IPS DF 4.7 (cell line): ENCODE results near the gene USH1C.

Experiments used
- DNase-seq: peaks from one replicate; pipeline ENCODE4 v3.0.0-alpha.2; 2013; ENCODE audit warnings: low spot score; ENCODE audit errors: extremely low read depth

The USH1C gene

GRCh38 chr11:17550450-17551346 lies 6.5 kb upstream of the USH1C start:
- DNase-seq, result no peak

- no peak for DNase-seq
Measured at GRCh38 chr11:17548444-17548843, 4.2 kb upstream of the USH1C start.

GRCh38 chr11:17547932-17548331 lies 3.7 kb upstream of the USH1C start:
- no peak for DNase-seq

GRCh38 chr11:17547051-17547577 lies 2.9 kb upstream of the USH1C start, which contains the start of gene OTOG:
TSS of gene OTOG (plus strand) at chr11:17547259. CDS start at chr11:17547373, 114 bp downstream.
- peak; percentile 66 for DNase-seq

GRCh38 chr11:17546240-17546639 lies 2.0 kb upstream of the USH1C start:
- DNase-seq, result no peak

- DNase-seq, result no peak
Measured at GRCh38 chr11:17543574-17544180, 539 bp downstream of the USH1C start.

GRCh38 chr11:17543041-17543440 lies 1.2 kb downstream of the USH1C start:
- no peak for DNase-seq

- no peak for DNase-seq
Measured at GRCh38 chr11:17542249-17542648, 2.0 kb downstream of the USH1C start.

GRCh38 chr11:17541330-17541885 lies 2.8 kb downstream of the USH1C start:
- no peak for DNase-seq

- DNase-seq, result no peak
Measured at GRCh38 chr11:17540807-17541206, 3.4 kb downstream of the USH1C start.

- DNase-seq, result no peak
Measured at GRCh38 chr11:17538731-17539130, 5.5 kb downstream of the USH1C start.

GRCh38 chr11:17538054-17538453 lies 6.2 kb downstream of the USH1C start:
- DNase-seq, result no peak

- DNase-seq, result no peak
Measured at GRCh38 chr11:17537261-17537660, 7.0 kb downstream of the USH1C start.

GRCh38 chr11:17535488-17535887 lies 8.7 kb downstream of the USH1C start:
- DNase-seq, result no peak

- no peak for DNase-seq
Measured at GRCh38 chr11:17533778-17534415, 10.3 kb downstream of the USH1C start.

- DNase-seq, result no peak
Measured at GRCh38 chr11:17533341-17533740, 10.9 kb downstream of the USH1C start.

- DNase-seq, result no peak
Measured at GRCh38 chr11:17532784-17533183, 11.4 kb downstream of the USH1C start.

GRCh38 chr11:17531636-17532113 lies 12.5 kb downstream of the USH1C start:
- no peak for DNase-seq

GRCh38 chr11:17531071-17531600 lies 13.1 kb downstream of the USH1C start:
- no peak for DNase-seq

- DNase-seq, result no peak
Measured at GRCh38 chr11:17529844-17530185, 14.4 kb downstream of the USH1C start.
